Activated CD4-positive, CD25-positive, alpha-beta regulatory T cell treated with anti-CD3 and anti-CD28 coated beads, Interleukin-2, amount 50 U/mL, for 72 hours (primary cell): ENCODE results near the gene RALGAPB.
"Not testable (repeated sequence)": the region's sequence is repeated elsewhere in the genome, so short reads cannot be mapped to it uniquely, and the experiment has no call there.

Experiments
- DNase-seq: peaks from one replicate; pipeline ENCODE4 v3.0.0; 2021

Gene RALGAPB

GRCh38 chr20:38499366-38499765, 26.7 kb downstream of the RALGAPB start:
- no peak for DNase-seq

GRCh38 chr20:38501858-38502436, 29.3 kb downstream of the RALGAPB start:
- DNase-seq = no peak

- DNase-seq = no peak
Measured at GRCh38 chr20:38504368-38505090, 31.9 kb downstream of the RALGAPB start.

- DNase-seq = no peak
Measured at GRCh38 chr20:38505091-38505455, 32.4 kb downstream of the RALGAPB start.

GRCh38 chr20:38511726-38512125, 39.1 kb downstream of the RALGAPB start:
- not testable (repeated sequence) for DNase-seq

- DNase-seq = no peak
Measured at GRCh38 chr20:38514185-38514584, 41.5 kb downstream of the RALGAPB start.

- no peak for DNase-seq
Measured at GRCh38 chr20:38514947-38515346, 42.3 kb downstream of the RALGAPB start.

GRCh38 chr20:38515631-38516030, 43.0 kb downstream of the RALGAPB start:
- DNase-seq = no peak

- DNase-seq = no peak
Measured at GRCh38 chr20:38519426-38519825, 46.8 kb downstream of the RALGAPB start.

GRCh38 chr20:38520261-38520660, 47.6 kb downstream of the RALGAPB start:
- DNase-seq = no peak

GRCh38 chr20:38523697-38524096, 51.1 kb downstream of the RALGAPB start:
- no peak for DNase-seq

- no peak for DNase-seq
Measured at GRCh38 chr20:38528167-38528566, 55.5 kb downstream of the RALGAPB start.

- DNase-seq = no peak
Measured at GRCh38 chr20:38531021-38531420, 58.4 kb downstream of the RALGAPB start.

- DNase-seq = no peak
Measured at GRCh38 chr20:38534756-38535155, 62.1 kb downstream of the RALGAPB start.

- DNase-seq = no peak
Measured at GRCh38 chr20:38536310-38536709, 63.7 kb downstream of the RALGAPB start.

GRCh38 chr20:38537176-38537575, 64.5 kb downstream of the RALGAPB start:
- no peak for DNase-seq

GRCh38 chr20:38538789-38539188, 66.1 kb downstream of the RALGAPB start:
- no peak for DNase-seq

- no peak for DNase-seq
Measured at GRCh38 chr20:38543014-38543906, 70.6 kb downstream of the RALGAPB start.

- no peak for DNase-seq
Measured at GRCh38 chr20:38545771-38546170, 73.1 kb downstream of the RALGAPB start.

GRCh38 chr20:38547288-38548085, 74.8 kb downstream of the RALGAPB start:
- DNase-seq = no peak

GRCh38 chr20:38548356-38549083, 75.9 kb downstream of the RALGAPB start:
- DNase-seq = no peak

- DNase-seq = no peak
Measured at GRCh38 chr20:38550274-38550673, 77.6 kb downstream of the RALGAPB start.
